HG02588 (cell line): ENCODE results near the gene ZG16.
"Not testable (repeated sequence)": the region's sequence is repeated elsewhere in the genome, so short reads cannot be mapped to it uniquely, and the experiment has no call there.

Experiments used
- ATAC-seq: cut with Tn5 transposase; IDR thresholded peaks from one replicate; pipeline ENCODE4 v1.9.1; 2021; ENCODE audit warnings: mild to moderate bottlenecking, moderate library complexity; ENCODE audit not compliant: unreplicated experiment

The ZG16 gene, protein sequence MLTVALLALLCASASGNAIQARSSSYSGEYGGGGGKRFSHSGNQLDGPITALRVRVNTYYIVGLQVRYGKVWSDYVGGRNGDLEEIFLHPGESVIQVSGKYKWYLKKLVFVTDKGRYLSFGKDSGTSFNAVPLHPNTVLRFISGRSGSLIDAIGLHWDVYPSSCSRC

DNA sequence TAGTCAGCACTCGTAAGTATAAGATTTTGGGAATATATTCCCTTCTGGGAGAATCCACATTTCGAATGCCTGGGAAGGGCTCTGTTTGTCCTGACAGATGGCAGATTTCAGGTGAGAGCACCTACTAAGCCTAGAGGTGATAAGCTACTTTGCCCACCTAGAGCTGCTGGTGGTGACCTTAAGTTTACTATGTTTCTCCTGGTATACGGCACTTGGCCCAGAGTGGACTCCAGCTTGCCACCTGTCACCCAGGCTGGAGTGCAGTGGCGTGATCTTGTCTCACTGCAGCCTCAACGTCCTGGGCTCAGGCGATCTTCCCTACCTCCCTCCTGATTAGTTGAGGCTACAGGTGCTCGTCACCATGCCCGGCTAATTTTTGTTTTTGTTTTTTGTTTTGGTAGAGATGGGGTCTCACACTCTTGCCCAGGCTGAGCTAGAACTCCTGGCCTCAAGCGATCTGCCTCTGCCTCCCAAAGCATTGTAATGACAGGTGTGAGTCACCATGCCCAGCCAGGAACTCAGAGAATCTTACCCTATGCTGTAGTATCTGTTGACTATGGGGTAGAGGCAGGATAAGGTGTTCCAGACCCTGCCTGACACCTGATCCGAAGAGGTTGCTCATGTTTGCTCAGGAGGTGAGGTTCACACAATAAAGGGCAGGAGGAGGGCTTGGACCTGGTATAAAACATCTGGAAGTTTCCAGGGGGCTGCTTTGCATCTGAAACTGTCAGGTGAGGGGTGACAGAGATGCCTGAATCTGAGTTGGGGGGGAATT lies at the start of gene ZG16:
TSS of gene ZG16 (plus strand) at position 681 of the 775 bp plus-strand sequence. CDS start 1,011 bp downstream, outside the sequence.
- ATAC-seq, result no peak

DNA sequence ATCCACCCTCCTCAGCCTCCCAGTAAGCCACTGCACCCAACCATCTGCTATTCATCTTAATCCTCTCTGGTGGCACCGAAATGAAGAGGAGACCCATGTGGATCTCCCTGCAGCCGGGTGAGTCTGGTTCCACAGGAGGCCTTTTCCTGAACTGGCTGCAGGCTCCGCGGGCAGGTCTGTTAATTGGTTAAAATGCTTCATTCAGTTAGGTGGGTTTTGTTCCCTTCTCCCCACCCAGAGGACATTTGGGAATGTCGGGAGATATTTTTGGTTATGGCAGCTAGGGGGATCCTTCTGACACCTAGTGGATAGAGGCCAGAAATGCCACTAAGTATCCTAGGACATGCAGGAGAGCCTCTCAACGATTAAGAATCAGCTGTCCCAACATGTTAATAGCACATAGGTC lies 48.9 kb upstream of the ZG16 start:
- ATAC-seq, result no peak

DNA sequence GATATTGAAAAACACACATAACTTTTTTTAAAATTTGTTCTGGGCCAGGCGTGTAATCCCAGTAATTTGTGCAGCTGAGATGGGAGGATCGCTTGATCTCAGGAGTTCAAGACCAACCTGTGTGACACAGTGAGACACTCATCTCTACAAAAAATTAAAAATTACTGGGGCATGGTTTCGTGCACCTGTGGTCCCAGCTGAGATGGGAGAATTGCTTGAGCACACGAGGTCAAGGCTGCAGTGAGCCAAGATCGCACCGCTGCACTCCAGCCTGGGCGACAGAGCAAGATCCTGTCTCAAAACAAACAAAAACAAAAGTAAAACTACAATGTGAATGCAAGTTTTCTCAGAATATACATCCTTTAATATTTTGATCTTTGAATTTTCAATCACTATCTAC lies 47.4 kb upstream of the ZG16 start:
- no peak for ATAC-seq

DNA sequence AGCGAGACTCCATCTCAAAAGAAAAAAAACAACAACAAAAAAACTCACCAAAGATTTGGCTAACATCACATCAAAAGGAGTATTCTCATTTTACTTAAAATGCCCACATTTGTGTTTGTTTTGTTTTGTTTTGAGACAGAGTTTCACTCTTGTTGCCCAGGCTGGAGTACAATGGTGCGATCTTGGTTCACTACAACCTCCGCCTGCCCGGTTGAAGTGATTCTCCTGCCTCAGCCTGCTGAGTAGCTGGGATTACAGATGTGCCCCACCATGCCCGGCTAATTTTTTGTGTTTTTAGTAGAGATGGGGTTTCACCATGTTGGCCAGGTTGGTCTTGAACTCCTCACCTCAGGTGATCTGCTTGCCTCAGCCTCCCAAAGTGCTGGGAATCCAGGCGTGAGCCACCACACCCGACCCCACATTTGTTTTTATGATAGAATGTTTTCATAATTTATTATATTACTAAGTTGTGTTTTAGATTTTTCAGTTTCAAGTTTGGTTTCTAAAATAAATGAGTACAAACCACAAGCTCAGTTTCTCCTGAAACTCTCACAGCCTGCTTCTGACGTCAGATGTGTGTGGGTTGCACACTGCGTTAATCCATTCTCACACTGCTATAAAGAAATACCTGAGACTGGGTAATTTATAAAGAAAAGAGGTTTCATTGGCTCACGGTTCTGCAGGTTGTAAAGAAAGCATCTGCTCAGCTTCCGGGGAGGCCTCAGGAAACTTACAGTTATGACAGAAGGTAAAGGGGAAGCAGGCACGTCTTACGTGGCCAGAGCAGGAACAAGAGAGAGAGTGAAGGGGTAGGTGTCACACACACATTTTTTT lies 46.1 kb upstream of the ZG16 start:
- peak; percentile 56 for ATAC-seq

DNA sequence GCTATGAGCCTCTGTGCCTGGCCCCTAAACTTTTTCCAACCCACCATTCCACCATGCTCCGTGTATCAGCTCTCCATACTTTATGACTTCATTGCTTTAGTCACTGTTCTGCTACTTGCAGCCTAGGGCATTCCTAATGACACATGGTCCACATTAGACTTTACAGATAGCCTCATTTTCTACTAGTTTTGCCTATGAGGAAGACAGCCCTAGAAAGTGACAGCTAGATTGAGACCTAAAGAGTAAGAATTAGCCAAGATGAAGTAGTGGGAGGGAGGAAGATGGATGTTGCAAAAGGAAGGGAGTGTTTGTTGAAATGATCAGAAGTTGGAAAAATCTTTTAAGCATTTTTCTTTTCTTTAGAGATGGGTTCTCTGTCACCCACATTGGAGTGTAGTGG lies 43.3 kb upstream of the ZG16 start:
- no peak for ATAC-seq

DNA sequence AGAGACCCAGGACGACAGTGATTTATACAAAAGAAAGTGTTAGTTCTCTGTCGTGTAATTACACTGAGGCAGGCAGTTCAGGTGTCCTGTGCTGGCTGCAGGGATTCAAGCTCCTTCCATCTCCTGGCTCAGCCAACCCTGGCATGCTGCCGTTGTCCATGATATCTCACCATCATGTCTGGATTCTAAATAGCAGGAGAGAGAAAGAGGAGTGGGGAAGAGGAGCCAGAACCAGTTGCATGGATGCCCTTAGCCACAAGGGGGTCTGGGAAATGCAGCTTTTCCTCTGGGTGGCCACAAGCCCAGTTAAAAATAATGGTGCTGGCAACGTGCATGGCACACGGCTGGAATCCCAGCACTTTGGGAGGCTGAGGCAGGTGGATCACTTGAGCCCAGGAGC lies 41.9 kb upstream of the ZG16 start:
- ATAC-seq, result no peak

DNA sequence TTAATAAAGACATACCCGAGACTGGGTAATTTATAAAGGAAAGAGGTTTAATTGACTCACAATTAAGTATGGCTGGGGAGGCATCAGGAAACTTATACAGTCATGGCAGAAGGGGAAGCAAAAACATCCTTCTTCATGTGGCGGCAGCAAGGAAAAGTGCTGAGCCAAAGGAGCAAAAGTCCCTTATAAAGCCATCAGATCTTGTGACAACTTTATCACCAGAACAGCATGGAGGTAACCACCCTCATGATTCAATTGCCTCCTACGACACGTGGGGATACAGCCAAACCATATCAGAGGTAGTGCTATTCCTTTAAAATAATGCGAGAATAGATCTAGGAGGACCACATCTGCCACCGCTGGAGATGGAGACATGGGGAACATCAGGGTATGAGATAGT lies 41.3 kb upstream of the ZG16 start:
- no peak for ATAC-seq

DNA sequence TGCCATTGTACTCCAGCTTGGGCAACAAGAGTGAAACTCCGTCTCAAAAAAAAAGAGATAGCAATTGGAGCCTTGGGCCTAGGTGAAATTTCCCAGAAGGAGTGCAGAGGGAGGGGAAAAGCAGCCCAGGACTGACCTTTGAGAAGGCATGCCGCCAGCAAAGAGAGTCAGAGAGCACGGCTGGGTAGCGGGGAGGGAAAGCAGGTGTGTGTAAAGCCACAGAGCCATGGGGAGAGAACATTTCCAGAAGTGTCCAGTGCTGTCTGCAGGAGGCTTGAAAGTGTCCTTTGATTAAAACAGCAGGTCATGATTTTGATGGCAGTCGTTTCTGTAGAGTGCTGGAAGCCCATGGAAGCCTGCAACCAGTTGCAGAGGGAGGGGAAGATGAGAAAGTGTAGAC lies 40.3 kb upstream of the ZG16 start:
- ATAC-seq, result no peak

DNA sequence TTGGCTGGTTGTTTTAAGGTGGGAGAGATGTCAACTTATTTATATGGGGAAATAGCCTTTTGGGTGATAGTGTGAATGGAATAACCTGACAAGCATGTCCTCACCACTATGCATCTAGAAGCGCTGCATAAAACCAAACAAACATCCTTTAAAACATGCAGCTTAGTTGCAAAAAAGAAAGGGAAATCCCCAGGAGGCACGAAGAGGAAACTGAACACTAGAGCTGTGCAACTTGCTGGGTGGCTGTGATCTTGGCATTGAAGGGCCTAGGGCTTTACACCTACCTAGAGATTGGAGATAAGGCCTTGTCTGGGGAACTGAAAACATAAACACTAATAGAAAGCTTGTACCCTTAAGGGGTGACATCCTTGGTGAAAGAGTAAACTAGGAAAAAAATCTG lies 39.5 kb upstream of the ZG16 start:
- ATAC-seq, result no peak

DNA sequence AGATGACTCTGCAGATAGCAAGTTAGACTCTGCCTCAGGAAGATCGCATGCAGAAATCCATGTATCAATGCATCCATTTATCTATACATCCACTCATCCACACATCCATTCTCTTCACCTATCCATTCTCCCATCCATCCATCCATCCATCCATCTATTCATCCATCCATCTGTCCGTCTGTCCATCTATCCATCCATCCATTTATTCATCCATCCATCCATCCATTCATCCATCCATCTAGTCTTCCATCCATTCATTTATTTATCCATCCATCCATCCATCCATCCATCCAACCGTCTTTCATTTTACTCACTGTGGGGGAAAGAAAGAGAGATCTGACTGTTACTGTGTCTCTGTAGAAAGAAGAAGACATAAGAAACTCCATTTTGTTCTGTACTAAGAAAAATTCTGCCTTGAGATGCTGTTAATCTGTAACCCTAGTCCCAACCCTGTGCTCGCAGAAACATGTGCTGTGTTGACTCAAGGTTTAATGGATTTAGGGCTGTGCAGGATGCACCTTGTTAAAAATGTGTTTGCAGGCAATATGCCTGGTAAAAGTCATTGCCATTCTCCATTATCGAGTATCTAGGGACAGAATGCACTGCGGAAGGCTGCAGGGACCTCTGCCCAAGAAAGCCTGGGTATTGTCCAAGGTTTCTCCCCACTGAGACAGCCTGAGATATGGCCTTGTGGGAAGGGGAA lies 38.0 kb upstream of the ZG16 start:
- not testable (repeated sequence) for ATAC-seq

DNA sequence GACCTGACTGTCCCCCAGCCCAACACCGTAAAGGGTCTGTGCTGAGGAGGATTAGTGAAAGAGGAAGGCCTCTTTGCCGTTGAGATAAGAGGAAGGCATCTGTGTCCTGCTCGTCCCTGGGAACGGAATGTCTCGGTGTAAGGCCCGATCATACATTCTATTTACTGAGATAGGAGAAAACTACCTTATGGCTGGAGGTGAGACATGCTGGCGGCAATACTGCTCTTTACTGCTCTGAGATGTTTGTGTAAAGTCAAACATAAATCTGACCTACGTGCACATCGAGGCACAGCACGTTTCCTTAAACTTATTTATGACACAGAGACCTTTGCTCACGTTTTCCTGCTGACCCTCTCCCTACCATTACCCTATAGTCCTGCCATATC lies 37.4 kb upstream of the ZG16 start:
- ATAC-seq, result not testable (repeated sequence)

DNA sequence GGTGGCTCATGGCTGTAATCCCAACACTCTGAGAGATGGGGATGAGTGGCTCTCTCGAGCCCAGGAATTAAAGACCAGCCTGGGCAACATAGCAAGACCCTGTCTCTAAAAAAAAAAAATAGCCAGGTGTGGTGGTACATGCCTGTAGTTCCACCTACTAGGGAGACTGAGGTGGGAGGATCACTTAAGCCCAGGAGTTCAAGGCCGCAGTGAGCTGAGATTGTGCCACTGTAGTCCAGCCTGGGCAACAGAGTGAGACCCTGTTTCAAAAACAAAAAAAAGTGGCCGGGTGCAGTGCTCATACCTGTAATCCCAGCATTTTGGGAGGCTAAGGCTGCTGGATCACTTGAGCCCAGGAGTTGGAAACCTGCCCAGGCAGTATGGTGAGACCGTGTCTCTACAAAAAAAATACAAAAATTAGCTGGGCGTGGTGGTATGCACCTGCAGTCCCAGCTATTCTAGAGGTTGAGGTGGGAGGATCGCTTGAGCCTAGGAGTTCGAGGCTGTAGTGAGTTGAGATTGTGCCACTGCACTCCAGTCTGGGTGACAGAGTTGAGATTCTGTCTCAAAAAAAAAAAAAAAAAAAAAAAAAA lies 35.3 kb upstream of the ZG16 start:
- no peak for ATAC-seq

DNA sequence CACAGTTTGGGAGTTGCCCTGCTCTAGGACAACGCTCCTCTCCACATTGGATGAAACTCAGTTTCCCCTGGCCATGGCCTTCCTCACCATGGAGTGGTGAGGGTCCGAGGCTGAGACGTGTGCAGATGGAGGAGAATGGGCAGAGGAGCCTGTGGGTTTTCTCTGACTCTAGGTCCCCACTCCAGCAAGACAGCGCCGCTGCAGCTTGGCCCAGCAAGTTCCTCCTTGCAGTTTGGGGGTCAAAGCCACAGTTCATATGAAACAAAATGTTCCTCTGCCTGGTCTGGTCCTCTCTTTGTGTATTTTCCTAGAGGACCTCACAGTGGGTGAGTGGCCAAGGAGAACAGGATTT lies 34.6 kb upstream of the ZG16 start:
- no peak for ATAC-seq

DNA sequence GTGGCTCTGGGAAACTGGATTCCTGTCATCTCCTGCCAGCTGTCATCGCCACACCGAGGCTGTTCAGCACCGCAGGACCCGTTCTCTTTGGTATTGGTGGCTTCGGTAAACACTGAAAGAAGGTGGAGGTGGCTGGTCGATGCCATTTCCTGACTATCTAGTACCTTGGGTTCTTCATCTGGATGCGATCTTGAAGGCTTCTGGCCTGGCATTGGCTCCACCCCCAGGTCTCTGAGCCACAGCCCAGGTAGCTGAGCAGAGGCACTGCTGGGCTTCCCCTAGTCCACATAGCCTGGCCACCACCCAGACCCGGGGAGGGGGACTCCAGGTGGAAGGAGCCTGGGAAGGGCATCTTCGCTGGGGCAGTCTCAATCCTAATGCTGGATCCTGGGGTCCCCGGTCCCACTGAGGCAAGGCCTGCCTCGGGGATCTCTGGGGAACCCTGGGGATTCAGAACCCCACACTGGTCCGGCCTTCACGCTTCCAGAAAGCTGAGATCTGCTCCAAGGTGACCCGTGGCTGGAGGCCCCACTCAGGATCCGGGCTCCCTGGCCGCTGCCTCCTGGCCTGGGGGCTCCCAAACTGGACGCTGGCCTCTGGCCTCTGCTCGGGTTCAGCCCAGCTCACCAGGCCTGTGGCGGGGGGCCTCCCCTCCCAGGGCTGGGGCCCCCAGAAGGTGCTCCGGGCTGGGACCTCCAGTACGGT lies 34.1 kb upstream of the ZG16 start:
- no peak for ATAC-seq

DNA sequence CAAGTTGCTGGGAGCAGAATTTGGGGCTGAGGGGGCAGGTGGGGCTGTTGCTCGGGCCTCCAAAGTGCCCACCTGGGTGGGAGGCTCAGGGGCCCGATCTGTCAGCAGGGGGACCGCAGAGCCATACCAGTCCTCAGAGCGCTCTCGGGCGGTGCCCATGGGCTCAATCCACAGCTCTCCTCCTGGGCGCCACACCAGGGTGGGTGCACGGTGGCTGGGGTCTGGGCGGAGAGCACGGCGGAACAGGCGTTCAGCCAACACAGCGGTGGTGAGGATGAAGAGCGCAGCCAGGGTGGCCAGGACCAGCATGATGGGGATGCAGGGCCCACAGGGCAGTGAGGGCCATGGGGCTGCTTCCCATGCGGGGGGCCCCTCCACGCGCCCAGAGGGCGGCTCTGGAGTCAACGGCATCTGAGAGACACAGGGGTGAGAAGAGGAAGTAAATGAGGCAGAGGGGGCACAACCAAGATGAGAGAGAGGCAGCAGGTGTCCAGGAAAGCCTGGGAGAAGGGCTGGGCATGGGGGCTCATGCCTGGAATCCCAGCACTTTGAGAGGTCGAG lies 33.4 kb upstream of the ZG16 start:
- no peak for ATAC-seq

DNA sequence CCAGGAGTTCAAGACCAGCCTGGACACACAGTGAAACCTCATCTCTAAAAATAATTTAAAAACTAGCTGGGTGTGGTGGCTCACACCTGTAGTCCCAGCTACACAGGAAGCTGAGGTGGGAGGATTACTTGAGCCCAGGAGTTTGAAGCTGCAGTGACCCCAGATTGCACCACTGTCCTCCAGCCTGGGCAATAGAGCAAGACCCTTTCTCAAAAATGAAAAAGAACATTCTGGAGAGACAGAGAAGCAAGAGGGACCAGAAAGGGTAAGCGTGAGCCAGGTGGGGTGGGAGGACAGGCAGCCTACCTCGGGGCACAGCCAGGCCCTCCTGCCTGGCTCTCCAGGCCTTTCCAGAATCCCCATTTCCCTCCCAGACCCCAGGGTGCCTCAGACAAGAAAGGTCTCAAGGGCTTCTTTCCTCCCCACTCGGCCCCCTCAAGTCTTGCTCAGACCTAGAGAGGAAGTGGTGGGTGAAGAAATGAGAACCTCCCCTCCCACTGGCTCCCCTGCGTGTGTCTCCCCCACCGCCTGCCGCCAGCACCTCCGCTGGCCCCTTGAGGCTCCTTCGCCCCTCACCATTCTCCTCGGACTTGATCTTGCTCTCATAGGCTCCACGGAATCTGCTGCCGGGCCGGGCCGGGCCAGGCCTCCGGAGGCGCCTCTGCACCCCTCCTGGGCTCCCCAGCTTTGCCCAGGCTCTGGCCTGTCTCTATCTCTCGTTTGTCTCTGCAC lies 32.8 kb upstream of the ZG16 start:
- ATAC-seq, result peak; percentile 37

DNA sequence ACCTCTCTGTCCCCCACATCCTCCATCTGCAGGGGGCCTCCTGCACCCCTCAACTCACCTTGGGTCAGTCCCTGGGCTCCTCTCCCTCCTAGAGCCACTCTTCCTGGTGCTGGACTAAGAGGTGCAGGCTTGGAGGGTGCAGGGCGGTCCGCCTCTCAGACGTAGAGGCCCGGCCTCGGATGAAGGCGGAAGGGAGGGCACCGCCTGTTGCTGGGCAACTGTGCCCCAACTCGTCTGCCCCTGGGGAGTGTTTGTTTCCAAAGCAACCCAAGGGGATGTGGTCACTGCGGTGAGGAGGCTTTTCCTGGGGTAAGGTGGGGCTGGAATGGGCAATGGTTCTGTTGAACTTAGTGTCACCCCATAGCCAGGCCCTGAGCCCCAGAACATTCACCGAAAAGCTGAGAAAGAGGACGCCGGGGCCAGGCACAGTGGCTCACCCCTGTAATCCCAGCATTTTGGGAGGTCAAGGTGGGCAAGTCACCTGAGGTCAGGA lies 32.2 kb upstream of the ZG16 start, which contains the start of gene C16orf54:
TSS of gene C16orf54 (minus strand) at position 138 of the 493 bp plus-strand sequence. CDS start 1,039 bp downstream, outside the sequence.
- ATAC-seq, result peak; percentile 76

DNA sequence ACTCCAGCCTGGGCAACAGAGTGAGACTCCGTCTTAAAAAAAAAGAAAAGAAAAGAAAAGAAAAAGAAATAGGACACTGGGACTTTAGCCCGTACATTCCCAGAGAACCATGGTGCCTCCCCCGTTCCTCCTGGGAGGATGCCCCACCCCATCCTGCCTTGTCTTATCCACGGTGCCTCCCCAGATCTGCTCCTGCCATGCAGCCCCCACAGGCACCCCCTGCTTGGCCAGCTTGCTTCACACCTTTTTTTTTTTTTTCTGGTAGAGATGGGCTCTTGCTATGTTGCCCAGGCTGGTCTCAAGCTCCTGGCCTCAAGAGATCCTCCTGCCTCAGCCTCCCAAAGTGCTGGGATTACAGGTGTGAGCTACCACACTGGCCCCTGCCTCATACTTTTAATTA lies 31.5 kb upstream of the ZG16 start:
- ATAC-seq, result not testable (repeated sequence)
